Esophagus muscularis mucosa (tissue), 3 donors: Measurements from ENCODE around the gene PAX9.

Experiments
- CTCF ChIP-seq, 3 experiments: fragments of 200-600 bp in 2 of 3; fragments of 450-650 bp in 1 of 3; sonication (generic) in 2 of 3; IDR thresholded peaks; one replicate each; pipeline ENCODE4 v1.5.1; 2017 to 2019; ENCODE audit warnings: antibody characterized with exemption in 3 of 3, mild to moderate bottlenecking in 2 of 3, moderate library complexity in 1 of 3
- POLR2A ChIP-seq: fragments of 450-650 bp; IDR thresholded peaks from one replicate; pipeline ENCODE4 v1.6.1; 2017; ENCODE audit warnings: antibody characterized with exemption, moderate library complexity, mild to moderate bottlenecking, low read depth

- TF ChIP-seq CTCF (IDR thresholded peaks at IDR 0.05) (no peak), POLR2A (no peak)
Observed at GRCh38 chr14:36657399-36658122, 4.1 kb upstream of the PAX9 start.
